ENCODE results near the gene CBLB.

DNA sequence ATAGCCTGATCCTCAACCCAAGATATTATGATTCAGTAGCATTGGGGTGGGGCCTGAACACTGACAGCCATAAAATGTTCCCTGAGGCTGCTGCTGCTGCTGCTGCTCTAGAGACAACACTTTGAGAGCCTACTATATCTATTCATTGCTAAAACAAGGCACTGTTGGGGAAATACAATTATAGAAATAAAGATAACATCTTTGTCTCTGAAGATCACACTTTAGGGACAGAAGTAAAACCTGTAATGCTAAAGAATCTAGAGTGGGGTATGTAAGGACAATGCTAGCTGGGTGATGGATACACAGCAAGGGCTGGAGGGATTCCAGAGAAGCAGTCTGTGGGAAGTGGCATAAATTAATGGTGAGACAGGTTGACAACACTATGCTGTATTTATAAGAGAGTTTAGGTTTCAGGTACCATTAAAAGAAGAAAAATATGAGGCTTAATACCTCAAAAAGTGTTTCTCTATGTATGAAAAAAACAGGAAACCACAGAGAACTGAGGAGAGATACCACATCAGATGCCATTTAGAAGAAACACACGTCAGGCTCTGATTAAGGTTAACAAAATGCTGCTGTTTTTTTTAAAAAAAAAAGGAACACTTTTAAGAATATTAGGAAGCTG, 115.9 kb downstream of the CBLB start:
- TF ChIP-seq POLR2A (IDR thresholded peaks at IDR 0.05) (no peak), POLR2AphosphoS5 (IDR thresholded peaks at IDR 0.05) (no peak)
- TF ChIP-seq, protein P1, sequence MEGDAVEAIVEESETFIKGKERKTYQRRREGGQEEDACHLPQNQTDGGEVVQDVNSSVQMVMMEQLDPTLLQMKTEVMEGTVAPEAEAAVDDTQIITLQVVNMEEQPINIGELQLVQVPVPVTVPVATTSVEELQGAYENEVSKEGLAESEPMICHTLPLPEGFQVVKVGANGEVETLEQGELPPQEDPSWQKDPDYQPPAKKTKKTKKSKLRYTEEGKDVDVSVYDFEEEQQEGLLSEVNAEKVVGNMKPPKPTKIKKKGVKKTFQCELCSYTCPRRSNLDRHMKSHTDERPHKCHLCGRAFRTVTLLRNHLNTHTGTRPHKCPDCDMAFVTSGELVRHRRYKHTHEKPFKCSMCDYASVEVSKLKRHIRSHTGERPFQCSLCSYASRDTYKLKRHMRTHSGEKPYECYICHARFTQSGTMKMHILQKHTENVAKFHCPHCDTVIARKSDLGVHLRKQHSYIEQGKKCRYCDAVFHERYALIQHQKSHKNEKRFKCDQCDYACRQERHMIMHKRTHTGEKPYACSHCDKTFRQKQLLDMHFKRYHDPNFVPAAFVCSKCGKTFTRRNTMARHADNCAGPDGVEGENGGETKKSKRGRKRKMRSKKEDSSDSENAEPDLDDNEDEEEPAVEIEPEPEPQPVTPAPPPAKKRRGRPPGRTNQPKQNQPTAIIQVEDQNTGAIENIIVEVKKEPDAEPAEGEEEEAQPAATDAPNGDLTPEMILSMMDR (IDR thresholded peaks at IDR 0.05) = no peak

Measured in prostate gland (tissue), 2 donors.